GM19193 (cell line): Measurements from ENCODE around the gene ZMPSTE24.

Source experiments
- POLR2A ChIP-seq: IDR thresholded peaks from 4 replicates; pipeline ENCODE4 v1.6.1; 2011; ENCODE audit not compliant: insufficient read depth, insufficient read length; ENCODE audit errors: extremely low read depth

The ZMPSTE24 gene

DNA sequence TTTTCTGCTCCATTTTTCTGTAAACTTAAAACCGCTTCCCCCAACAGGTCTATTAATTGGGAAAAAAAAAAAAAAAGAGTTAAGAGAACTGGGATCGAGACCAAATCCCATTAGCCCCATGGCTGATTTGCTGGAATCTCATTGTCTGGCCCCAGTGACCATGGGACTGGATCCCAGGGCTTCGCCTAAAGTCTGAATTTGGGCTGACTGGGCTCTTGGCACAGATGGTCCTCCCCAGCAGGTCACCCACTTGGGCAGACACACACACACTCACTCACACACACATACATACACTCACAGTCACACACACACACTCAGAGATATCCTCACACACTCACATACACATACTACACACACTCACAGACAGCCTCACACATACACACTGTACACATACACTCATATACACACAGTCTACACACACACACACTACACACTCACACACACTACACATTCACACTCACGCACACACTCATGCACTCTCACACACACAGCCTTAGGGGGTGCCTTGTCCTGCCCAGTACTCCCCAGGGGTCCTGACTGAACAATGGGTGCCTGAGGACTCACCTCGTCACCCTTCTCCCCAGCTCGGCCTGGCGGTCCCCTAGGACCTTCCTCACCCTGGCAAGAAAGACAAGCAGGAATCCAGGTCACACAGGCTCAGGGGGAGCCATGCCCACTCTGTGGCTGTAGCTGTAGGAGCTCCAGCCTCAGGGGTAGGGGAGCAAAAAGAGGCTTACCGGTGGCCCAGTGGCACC, 51.5 kb downstream of the ZMPSTE24 start:
- TF ChIP-seq POLR2A: no peak

DNA sequence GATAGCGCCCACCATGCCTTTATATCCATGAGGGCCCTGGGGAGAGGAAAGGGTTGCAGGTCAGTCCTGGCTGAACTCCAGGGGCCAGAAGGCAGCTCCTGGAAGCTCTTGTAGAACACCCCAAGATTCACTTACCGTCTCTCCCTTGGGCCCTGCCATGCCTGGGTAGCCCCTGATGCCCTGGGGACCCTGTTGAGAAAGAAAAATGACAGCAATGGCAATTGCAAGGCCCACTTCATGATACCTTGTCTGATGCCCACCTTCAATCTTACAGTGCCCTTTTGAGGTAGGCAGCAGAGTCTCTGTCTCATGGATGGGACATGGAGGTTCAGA, 52.1 kb downstream of the ZMPSTE24 start:
- TF ChIP-seq POLR2A: no peak

DNA sequence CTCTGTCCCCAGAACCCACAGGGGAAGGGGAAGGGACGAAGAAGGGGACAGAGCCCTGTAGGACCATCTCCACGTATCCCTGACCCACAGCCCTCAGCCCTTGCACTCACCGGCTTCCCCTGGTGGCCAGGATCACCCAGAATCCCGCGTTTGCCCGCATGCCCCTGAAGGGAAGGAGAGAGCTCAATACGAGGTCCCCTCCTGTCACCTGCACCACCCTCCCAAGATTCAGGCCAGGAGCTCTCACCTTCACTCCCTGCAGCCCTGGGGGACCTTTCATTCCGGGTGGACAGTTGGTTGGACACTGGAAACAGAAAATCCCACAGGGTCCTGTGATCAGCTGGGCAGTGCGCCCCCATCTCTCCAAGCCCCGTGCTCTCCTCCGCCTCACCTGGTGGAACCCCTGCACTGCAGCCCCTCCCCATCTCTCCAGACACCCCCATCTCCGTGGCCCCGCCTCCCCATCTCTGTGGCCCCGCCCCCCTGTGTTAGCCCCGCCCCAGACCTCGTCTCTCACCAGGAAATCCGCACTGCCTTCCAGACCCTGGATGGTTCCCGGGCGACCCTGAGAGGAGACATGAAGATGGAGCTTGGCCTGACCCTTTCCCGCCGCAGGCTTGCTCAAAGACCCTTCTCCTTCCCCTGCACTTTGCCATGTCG, 53.1 kb downstream of the ZMPSTE24 start:
- TF ChIP-seq POLR2A: no peak

DNA sequence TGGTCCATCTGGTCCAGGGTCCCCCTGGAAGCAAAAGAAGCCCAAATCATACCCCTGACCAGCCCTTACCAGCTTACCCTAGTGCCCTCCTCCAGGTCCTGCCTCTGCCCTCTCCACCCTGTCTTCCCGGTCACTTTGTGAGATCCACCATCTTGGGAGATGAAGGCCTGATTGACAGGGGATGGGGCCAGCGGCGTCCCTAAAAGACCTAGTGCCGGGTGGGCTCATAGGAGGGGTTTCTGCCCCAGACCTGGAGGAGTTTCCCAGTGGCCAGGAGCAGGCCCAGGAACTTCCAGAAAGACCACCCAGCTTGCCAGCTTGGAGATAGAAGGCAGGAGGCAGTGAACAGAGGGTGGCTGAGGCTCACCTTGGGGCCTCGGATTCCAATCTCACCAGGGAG, 53.7 kb downstream of the ZMPSTE24 start:
- TF ChIP-seq POLR2A: no peak

DNA sequence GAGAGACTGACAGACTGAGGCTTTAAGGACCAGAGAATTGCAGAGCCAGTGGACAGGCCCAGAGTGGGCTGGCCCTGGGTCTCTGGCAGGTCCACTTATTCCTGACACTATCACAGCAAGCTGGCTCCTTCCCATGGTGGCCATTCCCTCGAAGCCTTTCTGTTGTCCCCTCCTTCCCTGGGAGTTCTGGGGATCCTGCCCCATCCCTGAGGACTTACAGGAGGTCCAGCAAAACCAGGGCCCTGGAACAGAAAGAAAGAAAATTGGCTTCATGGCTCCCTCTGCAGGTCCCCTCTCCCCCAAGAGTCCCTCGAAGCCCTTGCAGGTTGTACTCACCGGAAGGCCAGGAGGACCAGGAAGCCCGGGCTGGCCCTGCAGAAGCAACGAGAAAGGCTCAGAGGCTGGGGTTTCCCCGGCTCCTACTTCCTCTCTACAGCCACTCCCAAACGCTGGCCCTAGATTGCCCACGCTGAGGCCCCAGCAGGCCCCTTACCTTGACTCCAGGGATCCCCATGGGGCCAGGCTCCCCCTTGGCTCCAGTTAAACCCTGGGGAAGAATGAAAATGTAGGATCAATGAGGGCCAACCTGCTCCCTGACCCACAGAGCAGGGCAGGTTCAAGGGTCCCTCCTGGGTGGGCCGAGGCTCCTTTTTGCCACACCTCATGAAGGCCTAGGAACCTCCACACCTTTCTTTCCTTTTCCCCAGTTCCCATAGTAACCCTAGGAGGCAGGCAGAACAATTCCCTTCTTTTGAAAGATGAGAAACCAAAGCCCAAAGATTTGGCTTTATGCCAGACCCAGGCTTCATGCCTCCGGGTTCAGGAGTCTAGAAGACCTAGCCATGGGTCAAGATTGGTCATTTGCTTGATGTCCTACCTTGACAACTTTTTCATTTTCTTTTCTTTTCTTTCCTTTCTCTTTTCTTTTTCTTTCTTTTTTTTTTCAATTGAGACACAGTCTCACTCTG, 54.5 kb downstream of the ZMPSTE24 start:
- TF ChIP-seq POLR2A: peak; percentile 52

DNA sequence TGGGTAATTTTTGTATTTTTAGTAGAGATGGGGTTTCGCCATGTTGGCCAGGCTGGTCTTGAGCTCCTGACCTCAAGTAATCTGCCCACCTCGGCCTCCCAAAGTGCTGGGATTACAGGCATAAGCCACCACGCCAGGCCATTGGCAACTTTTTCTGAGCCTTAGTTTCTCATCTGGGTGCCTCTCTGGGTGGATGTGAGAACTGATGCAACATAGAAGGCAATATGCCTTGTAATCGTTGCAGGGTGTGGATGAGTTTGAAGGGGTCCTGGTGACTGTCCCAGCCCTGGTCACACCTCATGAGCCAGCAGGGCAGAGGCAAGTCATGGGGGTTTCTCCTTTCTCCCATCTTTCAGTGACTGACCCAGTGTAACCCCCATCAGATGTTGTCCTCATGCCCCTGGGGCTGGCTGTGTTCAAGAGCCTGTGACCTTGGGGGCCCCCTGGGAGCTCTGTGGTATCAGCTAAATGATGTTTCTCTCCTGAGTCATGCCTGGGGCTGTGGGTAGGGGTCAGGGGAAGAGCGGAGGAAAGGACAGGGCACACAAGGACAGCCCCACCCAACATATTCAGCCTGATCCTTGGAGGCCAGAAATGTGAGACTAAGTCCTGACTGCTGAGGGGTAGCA, 55.4 kb downstream of the ZMPSTE24 start:
- TF ChIP-seq POLR2A: no peak

DNA sequence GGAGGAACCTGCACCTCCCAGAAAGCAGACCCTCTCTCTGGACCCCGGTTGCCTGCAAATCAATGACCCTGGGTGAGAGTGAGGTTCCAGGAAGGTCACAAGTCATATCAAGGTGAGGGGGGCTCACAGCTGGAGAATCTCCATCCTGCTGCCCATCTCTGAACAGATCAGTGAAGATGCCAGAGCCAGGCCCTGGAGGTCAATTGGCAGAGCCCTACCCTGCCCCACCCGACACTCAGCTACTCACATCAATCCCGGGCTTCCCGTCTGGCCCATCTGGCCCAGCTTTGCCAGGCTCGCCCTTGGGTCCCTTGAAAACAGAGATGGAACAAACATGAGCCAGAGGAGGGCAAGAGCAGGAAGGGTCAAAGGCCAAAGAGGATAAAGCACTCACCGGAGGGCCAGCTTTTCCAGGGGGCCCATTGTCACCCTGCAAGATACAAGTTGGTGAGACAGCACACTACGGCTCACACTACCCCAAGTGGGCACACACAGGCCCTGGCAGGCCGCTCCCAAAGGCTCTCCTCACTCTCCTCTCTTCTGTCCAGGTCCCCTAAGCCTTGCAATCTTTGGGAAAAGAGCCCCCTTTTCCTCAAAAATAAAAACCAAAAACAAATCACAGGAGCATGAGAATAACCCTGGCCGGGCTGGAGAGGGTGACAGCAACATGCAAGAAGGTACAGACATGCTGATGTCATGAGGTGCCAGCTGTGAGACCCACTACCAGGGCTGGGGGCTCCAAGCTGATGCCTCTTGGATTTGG, 56.1 kb downstream of the ZMPSTE24 start:
- no peak for TF ChIP-seq POLR2A

DNA sequence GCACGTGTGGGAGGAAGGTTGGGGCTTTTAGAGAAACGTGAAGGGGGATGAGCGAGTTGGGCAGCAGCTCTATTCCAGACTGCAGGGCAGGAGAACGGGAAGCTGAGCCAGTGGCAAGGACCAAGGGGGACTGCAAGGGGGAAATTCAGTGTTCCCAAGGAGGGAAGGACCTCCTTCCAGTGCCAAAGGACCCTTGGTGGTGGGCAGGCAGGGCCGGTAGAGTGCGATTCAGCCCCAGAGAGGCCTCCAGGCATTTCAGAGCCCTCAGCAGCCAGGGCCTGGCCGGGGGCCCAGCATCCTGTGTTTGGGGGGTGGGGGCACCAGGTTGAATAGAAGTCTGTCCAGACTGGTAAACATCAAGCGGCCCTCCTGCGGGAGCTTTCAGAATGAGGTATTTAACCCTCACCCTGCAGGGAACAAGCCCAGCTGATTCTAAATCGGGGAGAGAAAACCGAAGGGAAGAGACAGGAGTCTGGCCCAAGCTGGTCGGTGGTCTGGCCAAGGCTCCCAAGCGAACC, 56.7 kb downstream of the ZMPSTE24 start:
- no peak for TF ChIP-seq POLR2A

DNA sequence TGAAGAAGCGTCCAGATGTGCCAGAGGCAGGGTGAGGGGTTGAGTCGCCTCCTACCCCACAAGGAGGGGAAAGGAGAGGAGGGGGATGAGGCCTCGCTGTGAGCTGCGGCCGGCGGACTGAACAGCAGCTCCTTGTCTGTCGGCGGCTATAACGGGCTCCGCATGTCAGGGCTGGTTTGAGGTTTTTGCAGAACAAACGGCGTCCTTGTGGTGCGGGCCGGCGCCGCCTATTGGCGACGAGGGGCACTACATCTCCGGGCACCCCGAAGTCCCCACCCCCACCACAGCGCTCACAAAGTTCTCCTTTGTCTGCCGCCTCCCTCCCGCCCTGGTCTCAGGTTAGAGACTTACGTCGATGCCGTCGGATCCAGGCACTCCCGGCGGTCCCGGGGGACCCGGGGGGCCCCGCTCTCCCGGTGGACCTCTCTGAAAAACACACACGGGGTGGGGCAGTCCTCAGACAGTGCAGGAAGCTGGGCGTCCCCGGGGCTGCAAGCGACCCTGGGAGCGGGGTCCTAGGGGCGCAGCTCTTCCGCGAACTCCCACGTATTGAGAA, 57.3 kb downstream of the ZMPSTE24 start:
- TF ChIP-seq POLR2A: peak; percentile 46

DNA sequence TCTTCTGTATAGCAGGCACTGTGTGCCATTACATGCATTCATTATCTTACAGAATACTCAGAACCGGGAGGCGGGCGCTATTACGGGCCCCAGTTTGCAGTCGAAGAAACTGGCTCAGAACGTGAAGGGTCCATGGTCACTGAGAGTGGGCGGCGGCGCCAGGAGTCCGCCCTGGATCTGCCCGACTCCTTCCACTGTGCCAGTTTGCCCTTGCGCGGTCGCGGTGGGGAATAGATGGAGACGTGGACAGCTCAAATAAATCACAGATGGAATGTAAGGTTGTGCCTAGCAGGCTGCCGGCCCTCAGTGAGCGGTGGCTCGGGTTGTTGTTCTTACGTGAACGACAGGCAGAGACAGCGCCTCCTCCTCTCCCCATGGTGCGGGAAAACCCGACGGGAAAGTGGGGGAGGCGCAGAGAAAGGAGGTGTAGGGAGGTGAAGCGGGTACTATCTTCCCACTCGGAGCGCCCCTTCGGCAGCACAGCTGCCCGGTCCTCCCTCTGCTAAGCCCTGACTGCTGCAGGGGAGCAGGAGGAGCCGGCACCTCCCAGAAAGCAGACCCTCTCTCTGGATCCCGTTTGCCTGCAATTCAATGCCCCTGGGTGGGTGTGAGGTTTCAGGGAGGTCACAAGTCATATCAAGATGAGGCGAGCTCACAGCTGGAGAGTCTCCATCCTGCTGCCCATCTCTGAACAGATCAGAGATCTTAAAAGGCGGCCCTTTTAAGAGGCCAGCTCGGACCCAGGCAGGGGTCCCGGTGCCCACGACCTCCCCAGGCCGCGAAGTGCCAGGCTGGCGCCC, 58.0 kb downstream of the ZMPSTE24 start:
- no peak for TF ChIP-seq POLR2A

DNA sequence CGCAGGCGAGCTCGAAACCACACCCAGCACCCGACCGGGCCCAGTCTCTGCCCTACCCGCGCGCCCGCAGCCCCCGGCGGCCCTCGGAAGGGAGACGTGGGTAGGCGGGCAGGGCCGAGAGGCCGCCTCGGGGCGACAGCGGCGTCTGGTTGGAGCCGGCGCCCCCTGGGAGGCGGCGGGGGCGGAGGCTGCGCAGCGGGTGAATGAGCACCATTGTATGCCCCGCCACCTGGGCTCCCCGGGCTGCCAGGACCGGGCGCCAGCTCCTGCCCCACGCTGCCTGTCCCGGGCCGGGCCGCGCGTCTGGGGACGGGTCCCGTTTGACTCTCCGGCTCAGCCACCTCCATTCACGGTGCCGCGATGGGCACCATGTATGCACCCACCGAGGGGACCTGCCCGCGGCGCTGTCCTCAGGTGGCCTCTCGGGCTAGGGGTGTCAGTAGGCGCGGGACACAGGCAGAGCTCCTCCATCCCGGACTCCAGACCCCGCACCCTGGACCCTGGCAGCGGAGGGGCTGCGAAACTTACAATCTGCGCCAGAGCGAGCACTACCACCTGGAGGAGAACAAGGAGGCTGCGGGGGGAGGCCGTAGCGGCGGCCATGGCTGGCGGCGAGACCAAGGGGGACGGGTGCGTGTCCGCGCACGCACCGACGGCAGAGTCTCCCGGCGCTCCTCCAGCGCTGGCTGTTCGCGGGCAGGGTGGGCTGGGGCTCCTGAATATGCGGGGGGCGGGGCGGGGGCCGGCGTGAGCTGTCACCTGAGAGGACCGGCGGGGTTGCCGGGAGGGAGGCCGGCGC, 58.8 kb downstream of the ZMPSTE24 start, which contains the start of gene COL9A2:
TSS of gene COL9A2 (minus strand) at position 692 of the 799 bp plus-strand sequence. CDS start at position 603, 89 bp downstream.
- TF ChIP-seq POLR2A: no peak
